Measurements from ENCODE around the gene EBNA1BP2. TPM values are rescaled to one million over a fixed set of nuclear protein-coding genes. Genes with fewer than 3 reads are reported as not detected.
"Not testable (repeated sequence)": the region's sequence is repeated elsewhere in the genome, so short reads cannot be mapped to it uniquely, and the experiment has no call there.

EBNA1BP2 gene
- total RNA-seq, 1 donor from 2014 or later, result 32.7 TPM

DNA sequence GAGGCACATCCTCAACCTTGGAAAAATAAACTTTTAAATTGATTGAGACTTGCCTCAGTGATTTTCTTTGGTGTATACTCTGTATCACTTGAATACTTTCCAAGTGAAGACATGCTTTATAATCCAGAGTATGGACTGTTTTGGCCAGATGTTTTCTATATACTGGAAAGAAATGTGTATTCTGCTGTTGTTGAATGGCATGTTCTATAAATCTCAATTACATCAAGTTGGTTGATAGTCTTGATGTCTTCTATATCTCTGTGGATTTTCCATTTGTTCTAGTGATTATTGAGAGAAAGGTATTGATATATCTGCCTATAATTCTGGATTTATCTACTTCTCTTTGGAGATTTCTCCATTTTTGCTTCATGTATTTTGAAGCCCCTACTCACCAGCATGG, 37.5 kb downstream of the EBNA1BP2 start:
- intact Hi-C loops (cut with DNase I), result no loop called here
- no peak for ATAC-seq
- no peak for DNase-seq (ENCODE audit: low spot score)

DNA sequence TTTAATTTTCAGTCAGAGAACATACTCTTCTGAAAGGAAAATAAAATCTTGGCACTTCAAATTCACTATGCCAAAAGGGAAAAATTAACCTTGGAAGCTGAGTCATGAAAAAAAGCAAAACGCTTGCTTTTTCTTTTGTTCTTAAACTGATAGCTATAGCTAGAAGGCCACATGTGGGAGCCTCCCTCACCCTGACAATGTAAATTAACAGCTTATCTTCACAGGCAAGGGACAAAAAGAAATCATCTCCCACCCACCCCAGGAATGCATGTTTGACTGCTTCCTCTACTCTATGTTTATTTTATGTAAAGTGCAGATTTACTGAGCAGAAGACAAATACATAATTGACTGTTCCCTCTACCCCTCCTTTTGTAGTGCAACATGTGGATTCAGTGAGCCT, 38.0 kb downstream of the EBNA1BP2 start:
- ATAC-seq (no peak), DNase-seq (ENCODE audit: low spot score) (no peak)
- intact Hi-C loops (cut with DNase I), result no loop called here

DNA sequence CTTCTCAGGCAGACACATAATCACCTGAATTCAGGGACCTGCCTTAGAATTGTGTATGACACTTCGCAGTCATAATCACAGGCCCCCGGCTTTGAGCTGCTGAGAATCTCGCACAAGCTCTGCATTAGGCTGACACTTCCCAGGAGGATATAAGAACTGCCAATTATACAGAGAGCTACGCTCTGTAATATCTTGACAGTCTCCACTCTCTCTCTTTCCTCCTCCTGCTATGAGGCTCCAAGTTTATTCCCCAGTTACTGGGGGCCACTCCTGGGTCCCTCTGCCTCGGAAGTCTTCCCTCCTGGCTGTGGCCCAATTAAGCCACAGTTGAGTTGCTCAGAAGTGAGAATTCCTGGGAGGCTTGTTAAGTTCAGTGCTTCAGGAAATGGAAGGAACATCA, 42.7 kb downstream of the EBNA1BP2 start:
- ATAC-seq (no peak), DNase-seq (ENCODE audit: low spot score) (no peak)
- intact Hi-C loops (cut with DNase I), result no loop called here

DNA sequence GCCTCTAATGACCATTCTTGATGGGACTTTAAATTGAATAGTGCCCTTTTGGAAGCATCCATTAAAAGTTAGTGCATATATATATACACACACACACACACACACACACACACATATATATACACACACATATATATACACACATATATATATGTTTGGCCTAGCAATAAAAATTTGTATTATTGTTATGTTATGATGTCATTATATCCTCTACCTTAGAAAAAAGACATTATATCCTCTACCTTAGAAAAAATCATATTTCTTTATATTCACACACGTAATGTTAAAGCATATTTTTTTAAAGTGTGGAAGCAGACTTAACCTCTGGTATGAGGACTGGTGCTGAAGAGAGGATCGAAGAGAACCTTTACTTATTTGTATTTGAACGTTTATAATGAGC, 43.3 kb downstream of the EBNA1BP2 start:
- intact Hi-C loops (cut with DNase I), result no loop called here
- ATAC-seq (no peak), DNase-seq (ENCODE audit: low spot score) (no peak)

DNA sequence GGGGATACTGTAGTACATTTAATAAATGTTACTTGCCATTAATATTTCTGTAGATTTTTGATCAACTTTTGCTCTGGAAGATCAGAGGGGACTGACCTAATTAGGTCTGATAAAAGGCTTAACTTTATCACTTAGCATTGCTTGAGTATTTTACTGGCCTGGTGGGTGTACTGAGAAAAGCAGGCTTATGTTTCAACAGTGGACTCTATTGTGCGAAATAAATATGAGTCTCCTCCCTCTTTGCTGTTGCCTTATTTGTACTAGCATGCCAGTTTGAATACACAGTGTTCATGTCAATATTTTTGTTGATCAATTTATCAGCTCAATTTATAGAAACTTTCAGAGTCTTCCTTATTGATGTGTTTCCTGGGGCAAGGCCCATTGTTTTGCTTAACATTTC, 49.1 kb downstream of the EBNA1BP2 start:
- ATAC-seq (no peak), DNase-seq (ENCODE audit: low spot score) (no peak)
- intact Hi-C loops (cut with DNase I), result no loop called here

DNA sequence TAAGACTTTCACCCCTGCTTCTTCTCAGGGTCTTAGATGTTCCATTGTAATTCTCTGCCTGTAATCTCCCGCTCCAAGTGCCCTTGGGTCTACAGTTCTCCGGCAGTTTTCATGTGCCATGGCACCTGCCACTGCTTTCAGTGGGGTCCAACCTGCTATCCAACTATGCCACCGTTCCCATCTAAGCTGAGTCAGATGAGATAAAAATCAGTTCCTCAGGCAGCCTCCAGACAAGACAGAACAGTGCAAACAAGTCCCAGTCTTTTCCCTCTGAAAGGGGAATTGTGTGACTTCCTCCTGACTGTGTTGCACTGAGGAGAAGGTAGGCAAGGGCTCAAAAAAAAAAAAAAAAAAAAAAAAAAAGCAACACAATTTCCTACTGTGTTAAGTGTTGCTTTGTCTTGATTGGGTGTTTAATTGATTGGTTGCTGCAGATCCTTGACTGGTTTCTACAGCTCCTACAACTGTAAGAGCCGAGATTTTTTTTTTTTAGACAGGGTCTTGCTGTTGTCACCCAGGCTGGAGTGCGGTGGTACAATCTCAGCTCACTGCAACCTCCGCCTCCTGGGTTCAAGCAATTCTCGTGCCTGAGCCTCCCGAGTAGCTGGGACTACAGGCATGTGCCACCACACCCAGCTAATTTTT, 50.7 kb downstream of the EBNA1BP2 start:
- intact Hi-C loops (cut with DNase I), result no loop called here
- DNase-seq (ENCODE audit: low spot score) (no peak), ATAC-seq (no peak)

DNA sequence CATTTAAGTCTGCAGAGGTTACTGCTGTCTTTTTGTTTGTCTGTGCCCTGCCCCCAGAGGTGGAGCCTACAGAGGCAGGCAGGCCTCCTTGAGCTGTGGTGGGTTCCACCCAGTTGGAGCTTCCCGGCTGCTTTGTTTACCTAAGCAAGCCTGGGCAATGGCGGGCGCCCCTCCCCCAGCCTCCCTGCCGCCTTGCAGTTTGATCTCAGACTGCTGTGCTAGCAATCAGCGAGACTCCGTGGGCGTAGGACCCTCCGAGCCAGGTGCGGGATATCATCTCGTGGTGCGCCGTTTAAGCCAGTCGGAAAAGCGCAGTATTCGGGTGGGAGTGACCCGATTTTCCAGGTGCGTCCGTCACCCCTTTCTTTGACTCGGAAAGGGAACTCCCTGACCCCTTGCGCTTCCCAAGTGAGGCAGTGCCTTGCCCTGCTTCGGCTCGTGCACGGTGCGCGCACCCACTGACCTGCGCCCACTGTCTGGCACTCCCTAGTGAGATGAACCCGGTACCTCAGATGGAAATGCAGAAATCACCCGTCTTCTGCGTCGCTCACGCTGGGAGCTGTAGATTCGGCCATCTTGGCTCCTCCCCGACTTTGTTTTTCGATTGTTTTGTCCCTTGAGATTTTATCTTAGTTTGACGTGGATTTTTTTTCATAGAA, 52.0 kb downstream of the EBNA1BP2 start:
- not testable (repeated sequence) for ATAC-seq

More for the DNA sequence above, 52.0 kb downstream of the EBNA1BP2 start:
- DNase-seq (ENCODE audit: low spot score); intact Hi-C loops (cut with DNase I): not testable (repeated sequence)

Small RNA genes within 50 kb of the gene (microRNA-seq; reads per million reads assigned to microRNA genes)
- gene MIR6733, result 1.8 reads per million

Other genes with a start within 250 kb of the EBNA1BP2 start
- gene SLC2A1, start 213.4 kb downstream of the EBNA1BP2 start, total RNA-seq, result 968 TPM
- 0.31 TPM for gene CFAP57, start within 50 bp of the EBNA1BP2 start, total RNA-seq
- 3.2 TPM for gene TMEM125, start 97.7 kb upstream of the EBNA1BP2 start, total RNA-seq
- not detected for gene C1orf210, start 113.3 kb upstream of the EBNA1BP2 start, total RNA-seq
- 58.0 TPM for gene TIE1, start 128.7 kb upstream of the EBNA1BP2 start, total RNA-seq
- gene MPL, start 165.5 kb upstream of the EBNA1BP2 start, total RNA-seq, result 0.40 TPM
- gene CDC20, start 186.7 kb upstream of the EBNA1BP2 start, total RNA-seq, result 1.9 TPM
- 72.4 TPM for gene ELOVL1, start 195.7 kb upstream of the EBNA1BP2 start, total RNA-seq
- gene MED8, start 217.5 kb upstream of the EBNA1BP2 start, total RNA-seq, result 30.8 TPM
- gene SZT2, start 217.6 kb upstream of the EBNA1BP2 start, total RNA-seq, result 86.6 TPM

Data from sciatic nerve (tissue), 2 donors.